Suppressor macrophage (primary cell): ENCODE results near the gene PDLIM4.

Experiments
- DNase-seq, 4 experiments: peaks; one replicate each; pipeline ENCODE4 v3.0.0-alpha.2; 2020 to 2022

The PDLIM4 gene

GRCh38 chr5:132267166-132267739 is 9.8 kb downstream of the PDLIM4 start:
- no peak for DNase-seq

- no peak for DNase-seq
Observed at GRCh38 chr5:132267931-132268768, 10.7 kb downstream of the PDLIM4 start.

- DNase-seq = no peak
Observed at GRCh38 chr5:132268769-132269551, 11.5 kb downstream of the PDLIM4 start.

- DNase-seq = no peak
Observed at GRCh38 chr5:132269635-132270334, 12.3 kb downstream of the PDLIM4 start.

GRCh38 chr5:132270335-132270665 is 12.8 kb downstream of the PDLIM4 start:
- no peak for DNase-seq

GRCh38 chr5:132270706-132271105 is 13.2 kb downstream of the PDLIM4 start:
- DNase-seq = no peak

GRCh38 chr5:132271251-132272246 is 14.1 kb downstream of the PDLIM4 start:
- DNase-seq = peak in 1 of 4 experiments; percentile 39

- DNase-seq = peak; percentile 64 to 75 (median 68)
Observed at GRCh38 chr5:132272311-132273210, 15.1 kb downstream of the PDLIM4 start.

GRCh38 chr5:132273631-132274030 is 16.1 kb downstream of the PDLIM4 start:
- no peak for DNase-seq

GRCh38 chr5:132274050-132274792 is 16.7 kb downstream of the PDLIM4 start:
- DNase-seq = no peak

- DNase-seq = no peak
Observed at GRCh38 chr5:132275367-132276220, 18.1 kb downstream of the PDLIM4 start.

GRCh38 chr5:132277256-132277655 is 19.8 kb downstream of the PDLIM4 start:
- no peak for DNase-seq

- no peak for DNase-seq
Observed at GRCh38 chr5:132277971-132278853, 20.7 kb downstream of the PDLIM4 start.

GRCh38 chr5:132279801-132280200 is 22.3 kb downstream of the PDLIM4 start:
- no peak for DNase-seq

GRCh38 chr5:132280371-132281240 is 23.1 kb downstream of the PDLIM4 start:
- no peak for DNase-seq

GRCh38 chr5:132281856-132282614 is 24.5 kb downstream of the PDLIM4 start:
- no peak for DNase-seq
